ENCODE results near the gene MEX3B.

DNA sequence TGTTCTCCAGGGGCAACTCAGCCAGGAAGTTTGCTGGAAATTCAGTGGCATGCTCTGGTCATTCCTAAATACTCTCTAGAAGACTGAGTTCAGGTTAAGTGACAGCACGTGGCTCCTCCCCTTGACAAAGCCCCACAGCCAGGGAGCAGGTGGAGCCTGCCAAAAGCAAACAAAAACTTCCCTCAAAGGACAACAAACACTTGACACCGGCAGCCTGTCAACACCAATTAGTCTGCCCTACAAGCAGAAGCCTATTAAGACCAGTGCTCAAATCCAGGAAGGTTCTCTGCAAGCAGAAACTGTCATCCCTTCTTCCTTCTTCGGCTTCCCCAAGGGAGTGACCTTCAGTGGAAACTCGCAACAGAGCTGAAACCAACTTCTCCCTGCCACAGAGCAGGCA lies 5.0 kb downstream of the MEX3B start:
- TF ChIP-seq, protein P1, sequence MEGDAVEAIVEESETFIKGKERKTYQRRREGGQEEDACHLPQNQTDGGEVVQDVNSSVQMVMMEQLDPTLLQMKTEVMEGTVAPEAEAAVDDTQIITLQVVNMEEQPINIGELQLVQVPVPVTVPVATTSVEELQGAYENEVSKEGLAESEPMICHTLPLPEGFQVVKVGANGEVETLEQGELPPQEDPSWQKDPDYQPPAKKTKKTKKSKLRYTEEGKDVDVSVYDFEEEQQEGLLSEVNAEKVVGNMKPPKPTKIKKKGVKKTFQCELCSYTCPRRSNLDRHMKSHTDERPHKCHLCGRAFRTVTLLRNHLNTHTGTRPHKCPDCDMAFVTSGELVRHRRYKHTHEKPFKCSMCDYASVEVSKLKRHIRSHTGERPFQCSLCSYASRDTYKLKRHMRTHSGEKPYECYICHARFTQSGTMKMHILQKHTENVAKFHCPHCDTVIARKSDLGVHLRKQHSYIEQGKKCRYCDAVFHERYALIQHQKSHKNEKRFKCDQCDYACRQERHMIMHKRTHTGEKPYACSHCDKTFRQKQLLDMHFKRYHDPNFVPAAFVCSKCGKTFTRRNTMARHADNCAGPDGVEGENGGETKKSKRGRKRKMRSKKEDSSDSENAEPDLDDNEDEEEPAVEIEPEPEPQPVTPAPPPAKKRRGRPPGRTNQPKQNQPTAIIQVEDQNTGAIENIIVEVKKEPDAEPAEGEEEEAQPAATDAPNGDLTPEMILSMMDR (IDR thresholded peaks at IDR 0.05), result no peak
- TF ChIP-seq POLR2A (IDR thresholded peaks at IDR 0.05), result no peak
